GM12878 (cell line): ENCODE data around the gene IFIT2. TPM values are rescaled to one million over a fixed set of nuclear protein-coding genes. Genes with fewer than 3 reads are reported as not detected.

Source experiments
- ATAC-seq: fragments of 200-7000 bp; cut with Tn5 transposase; 3 replicates; pipeline ENCODE4 v1.9.1; 2020; ENCODE audit warnings: mild to moderate bottlenecking, moderate library complexity
- BruUV-seq: library from RNA; stranded (reverse); fragments of 400-500 nt; replicated peaks from 2 replicates; lab custom pipeline; 2021; lab: Mats Ljungman, UMichigan
- CTCF ChIA-PET: fragments of 300-600 bp; sonication (Branson Sonifier 250); formaldehyde crosslinking; extraction: SDS; loops from one replicate; lab custom pipeline; 2021; ENCODE audit warnings: inconsistent platforms; lab: Yijun Ruan, JAX
- POLR2A ChIA-PET: fragments of 350-600 bp; formaldehyde crosslinking; extraction: SDS; loops from one replicate; lab custom pipeline; 2021; ENCODE audit warnings: inconsistent platforms; lab: Charles Lee
- RAD21 ChIA-PET: fragments of 300-600 bp; sonication (Branson Sonifier 250); formaldehyde crosslinking; loops from one replicate; lab custom pipeline; 2023; ENCODE audit warnings: antibody characterized with exemption; ENCODE audit not compliant: unreplicated experiment; lab: Charles Lee
- SMC1A ChIA-PET: fragments of 300-600 bp; sonication (Branson Sonifier 250); formaldehyde crosslinking; loops from one replicate; lab custom pipeline; 2023; ENCODE audit not compliant: unreplicated experiment, uncharacterized antibody; lab: Charles Lee
- DNase-seq: peaks from one replicate; pipeline ENCODE4 v3.0.0-alpha.2; 2011; ENCODE audit warnings: low read depth, low spot score
- FAIRE-seq: peaks from 3 replicates; lab custom pipeline; 2011; peaks lifted over from hg19 to GRCh38; lab: Jason Lieb, UNC
- H2AFZ ChIP-seq: 2 replicates; pipeline ENCODE4 v1.6.0; 2011; ENCODE audit warnings: low read depth, low read length, control low read depth; ENCODE audit not compliant: control insufficient read depth
- H3K27ac ChIP-seq: 2 replicates; pipeline ENCODE4 v1.5.1; 2011; ENCODE audit warnings: control low read depth; ENCODE audit not compliant: control insufficient read depth, insufficient read depth
- H3K27me3 ChIP-seq, 2 experiments: replicated peaks in 1 of 2; 2 replicates each; pipeline versions ENCODE4 v1.6.0 to v1.6.1; 2011; ENCODE audit warnings: low read length in 1 of 2; ENCODE audit not compliant: control insufficient read depth in 2 of 2, insufficient read depth in 2 of 2
- H3K36me3 ChIP-seq, 2 experiments: 2 replicates each; pipeline ENCODE4 v1.5.1; 2011; ENCODE audit warnings: low read length in 1 of 2; ENCODE audit not compliant: control insufficient read depth in 2 of 2, insufficient read depth in 2 of 2
- H3K4me1 ChIP-seq: 2 replicates; pipeline ENCODE4 v1.6.1; 2011; ENCODE audit warnings: mild to moderate bottlenecking, low read length, moderate library complexity, mixed read lengths; ENCODE audit not compliant: control insufficient read depth, insufficient read depth
- H3K4me2 ChIP-seq: 2 replicates; pipeline ENCODE4 v1.6.0; 2011; ENCODE audit warnings: control low read depth; ENCODE audit not compliant: control insufficient read depth, insufficient read depth
- H3K4me3 ChIP-seq: fragments of 200-600 bp; sonication (generic); 2 replicates; pipeline ENCODE4 v1.5.1; 2016
- H3K79me2 ChIP-seq: 2 replicates; pipeline ENCODE4 v1.6.0; 2011; ENCODE audit warnings: low read length; ENCODE audit not compliant: control insufficient read depth, insufficient read depth
- H3K9ac ChIP-seq: 2 replicates; pipeline ENCODE4 v1.8.0; 2011; ENCODE audit warnings: low read length, control low read depth, mixed read lengths; ENCODE audit not compliant: control insufficient read depth, insufficient read depth
- H3K9me3 ChIP-seq: replicated peaks from 3 replicates; pipeline ENCODE4 v1.5.1; 2011; ENCODE audit warnings: mild to moderate bottlenecking, low read length; ENCODE audit not compliant: control insufficient read depth, insufficient read depth
- H4K20me1 ChIP-seq: 2 replicates; pipeline ENCODE4 v1.6.0; 2011; ENCODE audit not compliant: control insufficient read depth, insufficient read depth
- CEBPB ChIP-seq, 2 experiments: fragments of 150-350 bp in 1 of 2; IDR thresholded peaks; 2 replicates each; pipeline ENCODE4 v1.6.1; 2012 to 2014; ENCODE audit warnings: low read depth in 2 of 2, low read length in 2 of 2, borderline replicate concordance in 1 of 2, inconsistent platforms in 1 of 2
- EED ChIP-seq: sonication (generic); IDR thresholded peaks from 2 replicates; pipeline ENCODE4 v1.6.1; 2016; ENCODE audit warnings: antibody characterized with exemption, low read depth
- FOS ChIP-seq: IDR thresholded peaks from 3 replicates; pipeline ENCODE4 v1.6.1; 2011; ENCODE audit warnings: borderline replicate concordance; ENCODE audit not compliant: insufficient read length; ENCODE audit errors: extremely low read depth
- PKNOX1 ChIP-seq: fragments of 450-650 bp; IDR thresholded peaks from 2 replicates; pipeline ENCODE4 v1.6.1; 2016; ENCODE audit warnings: mild to moderate bottlenecking
- TAF1 ChIP-seq: IDR thresholded peaks from 2 replicates; pipeline ENCODE4 v1.6.1; 2011; ENCODE audit warnings: mild to moderate bottlenecking, low read depth, low read length, borderline replicate concordance
- WGBS: methylation state at CpG from one replicate; pipeline ENCODE4 v1.1.6; 2016; ENCODE audit warnings: low lambda C conversion rate; ENCODE audit not compliant: insufficient replicate concordance, insufficient coverage; ENCODE audit errors: missing lambda C conversion rate; 5-methylcytosine and 5-hydroxymethylcytosine counted together
- in situ Hi-C: fragments of 300-500 bp; cut with MboI; formaldehyde crosslinking; loops from 9 replicates; pipeline ENCODE4 v1.14.3; 2018; ENCODE audit warnings: mixed read lengths
- intact Hi-C: fragments of 100-400 bp; cut with micrococcal nuclease; formaldehyde crosslinking; loops from one replicate; pipeline ENCODE4 v1.14.2; 2022; ENCODE audit not compliant: unreplicated experiment
- polyA plus RNA-seq, 11 experiments: library from polyadenylated mRNA; depleted of rRNA in 4 of 11; unstranded in 6 of 11; stranded (reverse) in 5 of 11; fragments of >200 nt; fragmentation: Nextera tagmentation in 4 of 11; fragmentation: Illumina TruSeq in 1 of 11; extraction: Ambion mirVana in 4 of 11; extraction: Trizol in 1 of 11; gene quantifications; 1 replicate in 1 of 11; 2 replicates in 10 of 11; pipeline versions ENCODE4 v1.2.1 to v1.2.3, GENCODE V29; 2011 to 2016; ENCODE audit warnings: inconsistent platforms in 2 of 11, missing spikeins in 2 of 11, low read depth in 1 of 11
- total RNA-seq, 4 experiments: library from RNA; depleted of rRNA in 3 of 4; stranded (reverse); fragments of >200 nt in 3 of 4; fragmentation: Illumina TruSeq in 1 of 4; extraction: Trizol in 1 of 4; gene quantifications; 2 replicates each; pipeline versions ENCODE4 v1.2.1 to v1.2.3, GENCODE V29; 2013 to 2021

IFIT2 gene
- total and polyA plus RNA-seq, 10 of the 15 experiments (the other 5 are each of a cell fraction or from before 2014, with no cell fraction given) = 5.2 to 14.8 (median 9.7) TPM

- ChIA-PET SMC1A (interaction anchor here (0.9 to 8.3 kb wide), 4 partner anchors 7 to 90 kb away, joined by 3 to 97 read pairs (median 12); partner anchors contain the start of gene IFIT1), RAD21 (interaction anchor here (4.1 kb wide), 1 partner anchor 23 kb away, joined by 23 read pairs; no protein-coding TSS in a partner anchor), POLR2A (no interaction called here), CTCF (interaction anchor here (1.0 to 4.5 kb wide), 3 partner anchors 13 to 43 kb away, joined by 4 to 39 read pairs (median 5); no protein-coding TSS in a partner anchor)
- Histone ChIP-seq H3K9ac (no peak overlapping the region), H3K9me3 (no peaks in the 10 kb centered on the region), H4K20me1 (no peaks in the 10 kb centered on the region), H3K4me2 (no peak overlapping the region), H3K4me1 (peaks cover 33% of the 10 kb centered on the region), H3K36me3 (peaks cover 0 to 2% of the 10 kb centered on the region in 2 experiments; a peak in 2 of 4 replicates), H2AFZ (no peak overlapping the region), H3K27me3 (no peaks in the 10 kb centered on the region), H3K27ac (no peak overlapping the region), H3K4me3 (no peak overlapping the region), H3K79me2 (no peaks in the 10 kb centered on the region)
- no TSS peak for BruUV-seq
- intact Hi-C loops = no loop called here
- TF ChIP-seq CEBPB (IDR thresholded peaks at IDR 0.05; ENCODE audit: borderline replicate concordance in 1 of 2, low read depth in 2 of 2, low read length in 2 of 2) (no peak), TAF1 (no peak), PKNOX1 (no peak), EED (no peak), FOS (no peak)
- 91% methylated on average over 4 of the region's 4 CpGs for WGBS
- no peak for FAIRE-seq
- in situ Hi-C loops = no loop called here
- no peak for ATAC-seq
- DNase-seq = no peak
Measured at GRCh38 chr10:89345367-89346000, 43.6 kb downstream of the IFIT2 start.
